BJ (cell line): Measurements from ENCODE around the gene IQGAP1. TPM values are rescaled to one million over a fixed set of nuclear protein-coding genes. Genes with fewer than 3 reads are reported as not detected.

ENCODE experiments used
- CTCF ChIA-PET: fragments of 350-600 bp; formaldehyde crosslinking; extraction: SDS; loops from one replicate; lab custom pipeline; 2021; ENCODE audit warnings: antibody characterized with exemption, inconsistent platforms; lab: Yijun Ruan, JAX
- POLR2A ChIA-PET: fragments of 300-600 bp; sonication (Branson Sonifier 250); formaldehyde crosslinking; extraction: SDS; loops from one replicate; lab custom pipeline; 2021; ENCODE audit warnings: antibody characterized with exemption; lab: Charles Lee
- DNase-seq: peaks from one replicate; pipeline ENCODE4 v3.0.0-alpha.2; 2011; ENCODE audit warnings: low read depth
- H3K27me3 ChIP-seq: 2 replicates; pipeline ENCODE4 v1.6.0; 2011; ENCODE audit warnings: low read length; ENCODE audit not compliant: control insufficient read depth, insufficient read depth
- H3K36me3 ChIP-seq: 2 replicates; pipeline ENCODE4 v1.5.1; 2011; ENCODE audit warnings: low read length; ENCODE audit not compliant: control insufficient read depth, insufficient read depth
- H3K4me3 ChIP-seq: 2 replicates; pipeline ENCODE4 v1.5.1; 2011; ENCODE audit warnings: low read depth, mild to moderate bottlenecking, control low read depth, low read length
- polyA plus RNA-seq: library from polyadenylated mRNA; depleted of rRNA; stranded (reverse); fragments of >200 nt; gene quantifications from 2 replicates; pipeline ENCODE4 v1.2.3, GENCODE V29; 2011
- TF ChIP-seq, protein P1 (sequence below): IDR thresholded peaks from 2 replicates; pipeline ENCODE4 v1.5.1; 2011; ENCODE audit warnings: low read depth, mild to moderate bottlenecking, control low read depth, inconsistent platforms, low read length, moderate library complexity; ENCODE audit not compliant: insufficient read depth

IQGAP1 gene
- polyA plus RNA-seq, 1 experiment = 88.7 TPM

DNA sequence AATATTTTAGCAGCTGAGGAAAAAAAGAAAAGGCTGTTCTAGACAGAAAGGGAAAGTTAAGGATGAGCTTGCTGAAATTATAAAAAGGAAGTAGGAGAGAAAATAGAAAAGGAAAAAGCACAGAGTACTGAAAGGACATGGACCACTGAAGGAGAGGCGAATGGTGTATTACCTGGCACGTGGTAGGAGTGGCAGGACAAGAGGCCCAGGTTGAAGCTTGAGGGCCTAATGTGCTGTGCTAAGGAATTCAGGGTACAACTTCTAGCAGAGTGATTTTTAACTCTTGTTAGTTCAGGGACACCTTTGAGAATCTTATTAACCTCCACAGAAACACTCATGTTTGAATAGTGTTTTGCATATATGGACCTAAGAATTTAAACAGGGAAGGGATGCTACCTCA is 81.7 kb downstream of the IQGAP1 start:
- ChIA-PET POLR2A (no interaction called here), CTCF (interaction anchor here (0.9 to 1.2 kb wide), 3 partner anchors 11 to 150 kb away, joined by 3 to 7 read pairs (median 3); no protein-coding TSS in a partner anchor)
- DNase-seq = no peak
- TF ChIP-seq, protein P1, sequence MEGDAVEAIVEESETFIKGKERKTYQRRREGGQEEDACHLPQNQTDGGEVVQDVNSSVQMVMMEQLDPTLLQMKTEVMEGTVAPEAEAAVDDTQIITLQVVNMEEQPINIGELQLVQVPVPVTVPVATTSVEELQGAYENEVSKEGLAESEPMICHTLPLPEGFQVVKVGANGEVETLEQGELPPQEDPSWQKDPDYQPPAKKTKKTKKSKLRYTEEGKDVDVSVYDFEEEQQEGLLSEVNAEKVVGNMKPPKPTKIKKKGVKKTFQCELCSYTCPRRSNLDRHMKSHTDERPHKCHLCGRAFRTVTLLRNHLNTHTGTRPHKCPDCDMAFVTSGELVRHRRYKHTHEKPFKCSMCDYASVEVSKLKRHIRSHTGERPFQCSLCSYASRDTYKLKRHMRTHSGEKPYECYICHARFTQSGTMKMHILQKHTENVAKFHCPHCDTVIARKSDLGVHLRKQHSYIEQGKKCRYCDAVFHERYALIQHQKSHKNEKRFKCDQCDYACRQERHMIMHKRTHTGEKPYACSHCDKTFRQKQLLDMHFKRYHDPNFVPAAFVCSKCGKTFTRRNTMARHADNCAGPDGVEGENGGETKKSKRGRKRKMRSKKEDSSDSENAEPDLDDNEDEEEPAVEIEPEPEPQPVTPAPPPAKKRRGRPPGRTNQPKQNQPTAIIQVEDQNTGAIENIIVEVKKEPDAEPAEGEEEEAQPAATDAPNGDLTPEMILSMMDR = no peak
- H3K27me3 ChIP-seq = no peaks in the 10 kb centered on the region
- H3K36me3 ChIP-seq = peaks cover 23% of the 10 kb centered on the region
- H3K4me3 ChIP-seq = no peak overlapping the region

DNA sequence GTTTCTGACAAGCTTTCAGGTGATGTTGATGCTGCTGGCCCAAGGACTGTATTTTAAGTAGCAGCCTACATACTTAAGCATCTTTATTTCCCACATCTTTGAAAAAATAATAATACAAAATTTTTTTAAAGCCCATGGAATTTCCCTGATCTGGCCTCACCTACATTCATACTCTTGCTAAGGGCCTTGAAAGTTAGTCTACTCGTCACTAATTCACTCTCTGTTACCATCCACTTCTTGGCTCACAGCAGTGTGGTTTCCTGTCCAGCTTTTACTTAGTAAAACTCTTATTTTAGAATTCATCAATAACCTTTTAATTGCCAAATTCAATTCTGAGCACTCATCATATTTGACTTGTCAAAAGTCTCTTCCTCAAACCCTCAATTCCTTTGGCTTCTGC is 82.4 kb downstream of the IQGAP1 start:
- TF ChIP-seq, protein P1 = no peak
- Histone ChIP-seq H3K4me3 (no peak overlapping the region), H3K36me3 (peaks cover 23% of the 10 kb centered on the region), H3K27me3 (no peaks in the 10 kb centered on the region)
- DNase-seq = no peak
- ChIA-PET POLR2A (no interaction called here), CTCF (interaction anchor here (0.9 to 1.7 kb wide), 3 partner anchors 10 to 17 kb away, joined by 3 to 8 read pairs (median 3); no protein-coding TSS in a partner anchor)

DNA sequence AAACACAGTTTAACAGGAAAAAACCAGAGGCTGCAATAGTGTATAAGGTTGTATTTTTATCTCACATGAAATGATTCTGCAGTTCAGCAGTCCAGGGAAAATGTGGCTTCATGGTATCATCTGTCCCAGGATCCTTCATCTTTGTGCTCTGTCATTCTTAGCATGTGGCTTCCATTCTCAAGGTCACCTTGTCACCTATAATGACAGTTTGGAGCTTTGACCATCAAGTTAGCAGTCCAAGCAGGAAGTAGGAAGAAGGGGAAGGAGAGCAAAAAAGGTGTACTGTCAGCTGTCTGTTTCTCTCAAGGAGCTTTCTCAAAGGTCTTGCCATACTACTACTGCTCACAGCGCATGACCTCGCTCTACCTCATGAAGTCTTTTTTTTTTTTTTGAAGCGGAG is 83.1 kb downstream of the IQGAP1 start:
- POLR2A ChIA-PET = no interaction called here
- no peak for DNase-seq
- no peaks in the 10 kb centered on the region for H3K27me3 ChIP-seq
- H3K4me3 ChIP-seq = no peak overlapping the region
- peaks cover 21% of the 10 kb centered on the region for H3K36me3 ChIP-seq
- TF ChIP-seq, protein P1 = no peak
- CTCF ChIA-PET = interaction anchor here (1.7 kb wide), 1 partner anchor 11 kb away, joined by 8 read pairs; no protein-coding TSS in a partner anchor

DNA sequence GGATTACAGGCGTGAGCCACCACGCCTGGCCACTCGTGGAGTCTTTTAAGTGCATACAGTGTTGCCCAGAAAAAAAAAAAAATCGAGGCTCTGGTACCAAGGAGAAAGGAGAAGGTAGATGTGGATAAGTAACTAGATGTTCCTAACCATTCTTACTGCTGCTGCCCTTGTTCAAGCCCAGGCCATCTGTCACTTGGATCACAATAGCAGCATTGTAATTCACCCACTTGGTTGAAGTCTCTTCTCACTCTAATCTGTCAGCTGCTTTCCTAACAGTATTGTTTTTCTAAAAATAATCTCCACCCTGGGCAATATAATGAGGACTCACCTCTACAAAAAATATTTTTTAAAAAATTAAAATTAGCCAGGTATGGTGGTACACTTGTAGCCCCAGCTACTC is 83.7 kb downstream of the IQGAP1 start:
- TF ChIP-seq, protein P1 = no peak
- ChIA-PET POLR2A (no interaction called here), CTCF (interaction anchor here (1.7 kb wide), 1 partner anchor 10 kb away, joined by 8 read pairs; no protein-coding TSS in a partner anchor)
- DNase-seq = no peak
- peaks cover 20% of the 10 kb centered on the region for H3K36me3 ChIP-seq
- no peaks in the 10 kb centered on the region for H3K27me3 ChIP-seq
- no peak overlapping the region for H3K4me3 ChIP-seq

DNA sequence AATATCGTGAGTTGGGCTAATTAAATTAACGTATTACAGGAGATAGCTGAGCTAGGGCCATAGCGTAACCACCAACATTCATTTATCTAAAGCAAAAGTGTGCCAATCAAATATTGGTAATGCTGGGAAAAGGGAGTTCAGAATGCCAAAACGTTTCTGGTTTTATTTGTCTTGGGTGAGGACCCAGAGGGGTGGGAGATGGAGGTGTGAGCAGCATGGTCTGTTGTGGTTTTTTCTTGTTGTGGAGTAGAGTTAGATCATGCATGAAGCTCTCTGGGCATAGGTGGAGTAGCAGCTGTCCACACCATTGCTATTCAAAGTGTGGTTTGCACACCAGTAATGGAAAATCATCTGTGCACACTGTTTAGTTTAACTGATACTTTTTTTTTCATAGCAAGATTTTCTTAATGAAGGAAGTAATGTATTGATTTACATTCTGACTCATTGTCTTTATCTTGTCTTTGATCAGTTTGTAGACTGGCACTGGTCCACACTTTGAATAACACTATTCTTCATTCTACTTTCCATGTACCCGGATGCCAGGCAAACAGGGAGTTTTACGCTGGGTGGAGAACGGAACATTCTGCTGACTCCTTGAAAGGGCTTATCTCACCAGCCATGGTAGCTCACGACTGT is 90.9 kb downstream of the IQGAP1 start:
- ChIA-PET CTCF (interaction anchor here (0.7 to 9.7 kb wide), 7 partner anchors 11 to 457 kb away, joined by 3 to 169 read pairs (median 4); partner anchors contain the start of gene UNC45A), POLR2A (interaction anchor here (0.6 kb wide), 1 partner anchor 81 kb away, joined by 9 read pairs; no protein-coding TSS in a partner anchor)
- TF ChIP-seq, protein P1 = no peak
- Histone ChIP-seq H3K27me3 (no peaks in the 10 kb centered on the region), H3K36me3 (peaks cover 17% of the 10 kb centered on the region), H3K4me3 (no peak overlapping the region)
- no peak for DNase-seq
